ENCODE results near the gene TMCC3. TPM values are rescaled to one million over a fixed set of nuclear protein-coding genes. Genes with fewer than 3 reads are reported as not detected.

TMCC3 gene
- total and polyA plus RNA-seq, 8 donors: 0.58 to 14.3 (median 5.0) TPM

GRCh38 chr12:94534774-94535509 is 115.4 kb downstream of the TMCC3 start:
- no peaks in the 10 kb centered on the region for H3K9me3 ChIP-seq
- H3K36me3 ChIP-seq: no peaks in the 10 kb centered on the region
- peaks cover 0 to 5% (median 0%) of the 10 kb centered on the region in 4 donors for H3K4me1 ChIP-seq
- 54 to 83% (median 63%) methylated on average over 14 of the region's 14 CpGs for WGBS, 5 donors
- H3K27me3 ChIP-seq: no peaks in the 10 kb centered on the region
- TF ChIP-seq POLR2A (IDR thresholded peaks at IDR 0.05): no peak
- no peak for TF ChIP-seq CTCF (IDR thresholded peaks at IDR 0.05)
- no peak for TF ChIP-seq EP300 (IDR thresholded peaks at IDR 0.05)
- TF ChIP-seq POLR2AphosphoS5 (IDR thresholded peaks at IDR 0.05): no peak
- DNase-seq: peak in 1 of 2 donors; percentile 34
- intact Hi-C loops (cut with DNase I; ENCODE audit: low total_unique reads): loop anchor here (2.0 kb wide), 1 partner anchor 398 kb away; no protein-coding TSS in a partner anchor
- H3K4me3 ChIP-seq: no peak overlapping the region
- no peak overlapping the region for H3K27ac ChIP-seq

- no peak for DNase-seq
- Histone ChIP-seq H3K9me3 (no peaks in the 10 kb centered on the region), H3K27me3 (no peaks in the 10 kb centered on the region), H3K36me3 (no peaks in the 10 kb centered on the region), H3K4me3 (no peak overlapping the region), H3K27ac (no peak overlapping the region), H3K4me1 (peaks cover 0 to 5% (median 0%) of the 10 kb centered on the region in 4 donors)
- intact Hi-C loops (cut with DNase I; ENCODE audit: low total_unique reads): loop anchor here (2.0 kb wide), 1 partner anchor 397 kb away; no protein-coding TSS in a partner anchor
- WGBS, 5 donors: 79 to 88% (median 82%) methylated on average over 6 of the region's 6 CpGs
- no peak for TF ChIP-seq POLR2A (IDR thresholded peaks at IDR 0.05)
- TF ChIP-seq POLR2AphosphoS5 (IDR thresholded peaks at IDR 0.05): no peak
- no peak for TF ChIP-seq CTCF (IDR thresholded peaks at IDR 0.05)
- TF ChIP-seq EP300 (IDR thresholded peaks at IDR 0.05): no peak
These were observed 116.1 kb downstream of the TMCC3 start for GRCh38 chr12:94534278-94534677.

- TF ChIP-seq EP300 (IDR thresholded peaks at IDR 0.05) (no peak), CTCF (IDR thresholded peaks at IDR 0.05) (peak in 5 of 7 experiments; percentile 69 to 75 (median 72)), POLR2AphosphoS5 (IDR thresholded peaks at IDR 0.05) (no peak)
- H3K4me3 ChIP-seq: no peak overlapping the region
- H3K9me3 ChIP-seq: no peaks in the 10 kb centered on the region
- DNase-seq: peak; percentile 66 to 87
- WGBS, 5 donors: 25 to 30% (median 28%) methylated on average over 16 of the region's 16 CpGs
- intact Hi-C loops (cut with DNase I; ENCODE audit: low total_unique reads): no loop called here
- H3K27ac ChIP-seq: no peak overlapping the region
- peaks cover 0 to 5% (median 0%) of the 10 kb centered on the region in 4 donors for H3K4me1 ChIP-seq
- no peaks in the 10 kb centered on the region for H3K27me3 ChIP-seq
- no peaks in the 10 kb centered on the region for H3K36me3 ChIP-seq
These were observed 117.6 kb downstream of the TMCC3 start for GRCh38 chr12:94532490-94533422.

- no peak for DNase-seq
- TF ChIP-seq CTCF (IDR thresholded peaks at IDR 0.05) (no peak), EP300 (IDR thresholded peaks at IDR 0.05) (no peak), POLR2A (IDR thresholded peaks at IDR 0.05) (no peak), POLR2AphosphoS5 (IDR thresholded peaks at IDR 0.05) (no peak)
- Histone ChIP-seq H3K27ac (no peak overlapping the region), H3K36me3 (no peaks in the 10 kb centered on the region), H3K4me3 (no peak overlapping the region), H3K4me1 (peaks cover 0 to 5% (median 0%) of the 10 kb centered on the region in 4 donors), H3K27me3 (no peaks in the 10 kb centered on the region), H3K9me3 (no peaks in the 10 kb centered on the region)
- intact Hi-C loops (cut with DNase I; ENCODE audit: low total_unique reads): no loop called here
- 89 to 94% (median 91%) methylated on average over 6 of the region's 6 CpGs for WGBS, 5 donors
These were observed 119.1 kb downstream of the TMCC3 start for GRCh38 chr12:94531196-94531720.

All from stomach (tissue), 9 donors.